HG03097 (cell line): ENCODE data around the gene TMOD1.
"Not testable (repeated sequence)": the region's sequence is repeated elsewhere in the genome, so short reads cannot be mapped to it uniquely, and the experiment has no call there.

ENCODE experiments used
- ATAC-seq: cut with Tn5 transposase; IDR thresholded peaks from one replicate; pipeline ENCODE4 v1.9.1; 2021; ENCODE audit not compliant: unreplicated experiment, low FRiP score

The TMOD1 gene

GRCh38 chr9:97497558-97498375, 3.7 kb upstream of the TMOD1 start:
- ATAC-seq, result not testable (repeated sequence)

- not testable (repeated sequence) for ATAC-seq
These were observed 2.6 kb upstream of the TMOD1 start for GRCh38 chr9:97498846-97499245.

GRCh38 chr9:97500263-97500662, 1.2 kb upstream of the TMOD1 start:
- ATAC-seq, result no peak

GRCh38 chr9:97500765-97501176, 695 bp upstream of the TMOD1 start:
- no peak for ATAC-seq

GRCh38 chr9:97501972-97502221, 431 bp downstream of the TMOD1 start:
- ATAC-seq, result no peak

- ATAC-seq, result no peak
These were observed 937 bp downstream of the TMOD1 start for GRCh38 chr9:97502222-97502983.

GRCh38 chr9:97502984-97503861, 1.8 kb downstream of the TMOD1 start:
- no peak for ATAC-seq

- ATAC-seq, result no peak
These were observed 2.4 kb downstream of the TMOD1 start for GRCh38 chr9:97503862-97504210.

GRCh38 chr9:97504381-97505216, 3.1 kb downstream of the TMOD1 start:
- no peak for ATAC-seq

GRCh38 chr9:97505845-97506244, 4.4 kb downstream of the TMOD1 start:
- ATAC-seq, result no peak

- ATAC-seq, result no peak
These were observed 4.8 kb downstream of the TMOD1 start for GRCh38 chr9:97506306-97506705.

GRCh38 chr9:97506787-97507186, 5.3 kb downstream of the TMOD1 start:
- no peak for ATAC-seq

GRCh38 chr9:97507428-97507984, 6.0 kb downstream of the TMOD1 start:
- ATAC-seq, result no peak

- no peak for ATAC-seq
These were observed 7.4 kb downstream of the TMOD1 start for GRCh38 chr9:97508852-97509251.

- ATAC-seq, result no peak
These were observed 9.6 kb downstream of the TMOD1 start for GRCh38 chr9:97510797-97511654.

GRCh38 chr9:97511655-97512427, 10.4 kb downstream of the TMOD1 start:
- ATAC-seq, result no peak

- no peak for ATAC-seq
These were observed 11.6 kb downstream of the TMOD1 start for GRCh38 chr9:97512966-97513560.

- ATAC-seq, result no peak
These were observed 13.1 kb downstream of the TMOD1 start for GRCh38 chr9:97514531-97514930.
